ENCODE data around the gene FOXO1.

GRCh38 chr13:40519637-40520036 is 146.8 kb downstream of the FOXO1 start:
- TF ChIP-seq CTCF (conservative IDR thresholded peaks at IDR 0.05; ENCODE audit: low read length) (no peak), EZH2phosphoT487 (IDR thresholded peaks at IDR 0.05; ENCODE audit: borderline replicate concordance, low read depth, low read length) (no peak)
